Astrocyte (in vitro differentiated cells and primary cell): ENCODE measurements around the gene CCDC40. TPM values are rescaled to one million over a fixed set of nuclear protein-coding genes. Genes with fewer than 3 reads are reported as not detected.

Experiments
- DNase-seq: peaks from one replicate; pipeline ENCODE4 v3.0.0-alpha.2; 2010; ENCODE audit warnings: low read depth
- FAIRE-seq: peaks from 2 replicates; lab custom pipeline; 2011; peaks lifted over from hg19 to GRCh38; lab: Jason Lieb, UNC
- H2AFZ ChIP-seq: 2 replicates; pipeline ENCODE4 v1.6.0; 2012; ENCODE audit warnings: low read depth, low read length, inconsistent platforms
- H3K27ac ChIP-seq: 2 replicates; pipeline ENCODE4 v1.5.1; 2011; ENCODE audit warnings: low read depth, low read length, inconsistent platforms
- H3K27me3 ChIP-seq: 2 replicates; pipeline ENCODE4 v1.6.0; 2011; ENCODE audit warnings: low read length, inconsistent platforms; ENCODE audit not compliant: insufficient read depth
- H3K36me3 ChIP-seq: 2 replicates; pipeline ENCODE4 v1.5.1; 2011; ENCODE audit warnings: low read length, inconsistent platforms; ENCODE audit not compliant: insufficient read depth
- H3K4me1 ChIP-seq: 2 replicates; pipeline ENCODE4 v1.5.1; 2011; ENCODE audit warnings: low read length, inconsistent platforms; ENCODE audit not compliant: insufficient read depth
- H3K4me2 ChIP-seq: 2 replicates; pipeline ENCODE4 v1.6.0; 2012; ENCODE audit warnings: low read length, inconsistent platforms
- H3K4me3 ChIP-seq: 2 replicates; pipeline ENCODE4 v1.5.1; 2011; ENCODE audit warnings: low read depth, mild to moderate bottlenecking, low read length, inconsistent platforms; ENCODE audit not compliant: insufficient read depth
- H3K79me2 ChIP-seq: 2 replicates; pipeline ENCODE4 v1.6.0; 2012; ENCODE audit warnings: mild to moderate bottlenecking, low read length, inconsistent platforms; ENCODE audit not compliant: insufficient read depth
- H3K9ac ChIP-seq: 2 replicates; pipeline ENCODE4 v1.6.0; 2012; ENCODE audit warnings: mild to moderate bottlenecking, low read length, inconsistent platforms
- H3K9me3 ChIP-seq: 2 replicates; pipeline ENCODE4 v1.5.1; 2012; ENCODE audit warnings: low read depth, mild to moderate bottlenecking, low read length, inconsistent platforms; ENCODE audit not compliant: insufficient read depth
- H4K20me1 ChIP-seq: 2 replicates; pipeline ENCODE4 v1.6.0; 2012; ENCODE audit warnings: low read length, inconsistent platforms; ENCODE audit not compliant: insufficient read depth
- H3K27ac Mint-ChIP-seq: one replicate; pipeline ENCODE4 v1.8.0; 2021; ENCODE audit warnings: mild to moderate bottlenecking, mixed read lengths; ENCODE audit not compliant: unreplicated experiment
- H3K27me3 Mint-ChIP-seq: one replicate; pipeline ENCODE4 v1.8.0; 2021; ENCODE audit warnings: low read depth, mixed read lengths; ENCODE audit not compliant: unreplicated experiment
- H3K36me3 Mint-ChIP-seq: one replicate; pipeline ENCODE4 v1.8.0; 2021; ENCODE audit warnings: low read depth, mixed read lengths; ENCODE audit not compliant: unreplicated experiment
- H3K4me1 Mint-ChIP-seq: one replicate; pipeline ENCODE4 v1.8.0; 2021; ENCODE audit warnings: low read depth, mixed read lengths; ENCODE audit not compliant: unreplicated experiment
- H3K4me3 Mint-ChIP-seq: one replicate; pipeline ENCODE4 v1.8.0; 2021; ENCODE audit warnings: mild to moderate bottlenecking, moderate library complexity, mixed read lengths; ENCODE audit not compliant: unreplicated experiment
- H3K9me3 Mint-ChIP-seq: one replicate; pipeline ENCODE4 v1.8.0; 2021; ENCODE audit warnings: mild to moderate bottlenecking, mixed read lengths; ENCODE audit not compliant: unreplicated experiment
- EZH2 ChIP-seq: IDR thresholded peaks from 2 replicates; pipeline ENCODE4 v1.6.1; 2012; ENCODE audit warnings: mild to moderate bottlenecking, low read length, inconsistent platforms; ENCODE audit not compliant: insufficient read depth
- total RNA-seq: library from RNA; stranded (reverse); gene quantifications from 2 replicates; pipeline ENCODE4 v1.2.1, GENCODE V29; 2021
- TF ChIP-seq, protein P1 (sequence below): IDR thresholded peaks from 2 replicates; pipeline ENCODE4 v1.5.1; 2011; ENCODE audit warnings: low read depth, mild to moderate bottlenecking, inconsistent platforms, low read length, moderate library complexity; ENCODE audit not compliant: insufficient read depth

Gene CCDC40
- total RNA-seq, 1 donor from 2014 or later: 7.0 TPM

GRCh38 chr17:80049986-80050385 is 13.5 kb downstream of the CCDC40 start:
- no peak for DNase-seq
- no peak for TF ChIP-seq EZH2
- TF ChIP-seq, protein P1, sequence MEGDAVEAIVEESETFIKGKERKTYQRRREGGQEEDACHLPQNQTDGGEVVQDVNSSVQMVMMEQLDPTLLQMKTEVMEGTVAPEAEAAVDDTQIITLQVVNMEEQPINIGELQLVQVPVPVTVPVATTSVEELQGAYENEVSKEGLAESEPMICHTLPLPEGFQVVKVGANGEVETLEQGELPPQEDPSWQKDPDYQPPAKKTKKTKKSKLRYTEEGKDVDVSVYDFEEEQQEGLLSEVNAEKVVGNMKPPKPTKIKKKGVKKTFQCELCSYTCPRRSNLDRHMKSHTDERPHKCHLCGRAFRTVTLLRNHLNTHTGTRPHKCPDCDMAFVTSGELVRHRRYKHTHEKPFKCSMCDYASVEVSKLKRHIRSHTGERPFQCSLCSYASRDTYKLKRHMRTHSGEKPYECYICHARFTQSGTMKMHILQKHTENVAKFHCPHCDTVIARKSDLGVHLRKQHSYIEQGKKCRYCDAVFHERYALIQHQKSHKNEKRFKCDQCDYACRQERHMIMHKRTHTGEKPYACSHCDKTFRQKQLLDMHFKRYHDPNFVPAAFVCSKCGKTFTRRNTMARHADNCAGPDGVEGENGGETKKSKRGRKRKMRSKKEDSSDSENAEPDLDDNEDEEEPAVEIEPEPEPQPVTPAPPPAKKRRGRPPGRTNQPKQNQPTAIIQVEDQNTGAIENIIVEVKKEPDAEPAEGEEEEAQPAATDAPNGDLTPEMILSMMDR: no peak
- H3K9me3 ChIP-seq: no peaks in the 10 kb centered on the region
- H3K27ac Mint-ChIP-seq: no peak overlapping the region
- H3K36me3 ChIP-seq: no peaks in the 10 kb centered on the region
- no peaks in the 10 kb centered on the region for H3K4me1 Mint-ChIP-seq
- H3K27me3 ChIP-seq: no peaks in the 10 kb centered on the region
- no peaks in the 10 kb centered on the region for H4K20me1 ChIP-seq
- H3K4me3 Mint-ChIP-seq: no peak overlapping the region
- FAIRE-seq: no peak
- peaks cover 16% of the 10 kb centered on the region for H3K36me3 Mint-ChIP-seq
- H3K9me3 Mint-ChIP-seq: no peaks in the 10 kb centered on the region
- H3K4me2 ChIP-seq: no peak overlapping the region
- no peaks in the 10 kb centered on the region for H3K79me2 ChIP-seq
- no peak overlapping the region for H3K27ac ChIP-seq
- no peak overlapping the region for H3K4me3 ChIP-seq
- H2AFZ ChIP-seq: no peak overlapping the region
- H3K4me1 ChIP-seq: no peaks in the 10 kb centered on the region
- H3K27me3 Mint-ChIP-seq: no peaks in the 10 kb centered on the region
- no peak overlapping the region for H3K9ac ChIP-seq

DNA sequence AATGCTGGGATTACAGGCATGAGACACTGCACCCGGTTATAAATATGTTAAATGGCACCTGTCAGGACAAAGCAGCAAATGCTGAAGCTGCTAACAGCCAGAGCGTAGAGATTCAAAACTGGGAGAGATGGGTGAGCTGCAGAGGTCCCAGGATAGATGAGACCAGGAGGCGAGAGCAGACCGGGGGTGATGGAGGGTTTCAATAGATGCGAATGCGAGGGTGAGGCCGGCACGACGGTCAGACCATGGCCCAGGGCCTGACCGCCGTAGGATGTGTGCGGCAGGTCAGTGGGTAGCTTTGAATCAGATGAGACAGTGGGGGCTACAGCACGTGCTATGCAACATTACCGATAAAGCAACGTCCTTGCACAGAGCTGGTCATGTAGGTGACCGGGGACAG is 14.3 kb downstream of the CCDC40 start:
- Mint-ChIP-seq H3K4me1 (no peaks in the 10 kb centered on the region), H3K27ac (no peak overlapping the region), H3K36me3 (peaks cover 16% of the 10 kb centered on the region), H3K27me3 (no peaks in the 10 kb centered on the region), H3K9me3 (no peaks in the 10 kb centered on the region), H3K4me3 (no peak overlapping the region)
- no peak overlapping the region for H3K27ac ChIP-seq
- TF ChIP-seq, protein P1: no peak
- TF ChIP-seq EZH2: no peak
- H3K27me3 ChIP-seq: no peaks in the 10 kb centered on the region
- no peaks in the 10 kb centered on the region for H4K20me1 ChIP-seq
- H3K4me3 ChIP-seq: no peak overlapping the region
- FAIRE-seq: no peak
- DNase-seq: no peak
- no peak overlapping the region for H2AFZ ChIP-seq
- H3K9me3 ChIP-seq: no peaks in the 10 kb centered on the region
- H3K4me1 ChIP-seq: no peaks in the 10 kb centered on the region
- H3K9ac ChIP-seq: no peak overlapping the region
- no peaks in the 10 kb centered on the region for H3K36me3 ChIP-seq
- no peaks in the 10 kb centered on the region for H3K79me2 ChIP-seq
- no peak overlapping the region for H3K4me2 ChIP-seq

GRCh38 chr17:80051681-80052080 is 15.2 kb downstream of the CCDC40 start:
- Histone ChIP-seq H3K4me2 (no peak overlapping the region), H3K36me3 (no peaks in the 10 kb centered on the region), H3K79me2 (no peaks in the 10 kb centered on the region), H3K27ac (no peak overlapping the region), H2AFZ (no peak overlapping the region), H3K4me3 (no peak overlapping the region), H3K27me3 (no peaks in the 10 kb centered on the region), H3K4me1 (no peaks in the 10 kb centered on the region), H4K20me1 (no peaks in the 10 kb centered on the region), H3K9me3 (no peaks in the 10 kb centered on the region), H3K9ac (no peak overlapping the region)
- DNase-seq (no peak), FAIRE-seq (no peak)
- no peak for TF ChIP-seq EZH2
- TF ChIP-seq, protein P1: no peak
- Mint-ChIP-seq H3K4me1 (no peaks in the 10 kb centered on the region), H3K27ac (no peak overlapping the region), H3K27me3 (no peaks in the 10 kb centered on the region), H3K9me3 (no peaks in the 10 kb centered on the region), H3K36me3 (peaks cover 13% of the 10 kb centered on the region), H3K4me3 (no peak overlapping the region)
